ENCODE measurements around the gene ELP5.

The ELP5 gene

GRCh38 chr17:7204828-7205461 lies 47.1 kb upstream of the ELP5 start (continued):
- TF ChIP-seq ZNF639 (tag by site-specific recombination; IDR thresholded peaks at IDR 0.05) = peak; percentile 41; the same call in 1 of the 2 replicates
- no peak for TF ChIP-seq ZNF560 (tag by site-specific recombination; IDR thresholded peaks at IDR 0.05; ENCODE audit: borderline replicate concordance)
- TF ChIP-seq SP3 (tag by site-specific recombination; IDR thresholded peaks at IDR 0.05) = peak; percentile 89
- TF ChIP-seq PRDM4 (tag by site-specific recombination; IDR thresholded peaks at IDR 0.05) = no peak
- peak; percentile 84 for TF ChIP-seq ZNF629 (tag by site-specific recombination; IDR thresholded peaks at IDR 0.05)
- peak; percentile 88 for TF ChIP-seq KLF9 (tag by site-specific recombination; IDR thresholded peaks at IDR 0.05; ENCODE audit: low read depth)
- no peak for TF ChIP-seq ZNF133 (tag by site-specific recombination; IDR thresholded peaks at IDR 0.05)
- TF ChIP-seq ZNF791 (tag by site-specific recombination; IDR thresholded peaks at IDR 0.05) = no peak
- no peak for TF ChIP-seq ZNF692 (tag by site-specific recombination; IDR thresholded peaks at IDR 0.05)
- no peak for TF ChIP-seq OVOL3 (tag by site-specific recombination; IDR thresholded peaks at IDR 0.05)
- peak; percentile 87 for TF ChIP-seq ZBTB17 (tag by site-specific recombination; IDR thresholded peaks at IDR 0.05)
- TF ChIP-seq ZNF645 (tag by site-specific recombination; IDR thresholded peaks at IDR 0.05) = no peak
- no peak for TF ChIP-seq ZNF394 (tag by site-specific recombination; IDR thresholded peaks at IDR 0.05; ENCODE audit: borderline replicate concordance)
- no peak for TF ChIP-seq ZNF433 (tag by site-specific recombination; IDR thresholded peaks at IDR 0.05; ENCODE audit: low read depth)
- TF ChIP-seq ZBTB8A (tag by site-specific recombination; IDR thresholded peaks at IDR 0.05) = peak; percentile 49
- TF ChIP-seq ZNF391 (tag by site-specific recombination; IDR thresholded peaks at IDR 0.05; ENCODE audit: borderline replicate concordance, low read depth) = no peak
- TF ChIP-seq ZNF626 (tag by site-specific recombination; IDR thresholded peaks at IDR 0.05) = no peak
- TF ChIP-seq ZNF202 (tag by site-specific recombination; IDR thresholded peaks at IDR 0.05; ENCODE audit: borderline replicate concordance) = no peak
- no peak for TF ChIP-seq BCL6B (tag by site-specific recombination; IDR thresholded peaks at IDR 0.05)
- no peak for TF ChIP-seq BCL11B (tag by site-specific recombination; IDR thresholded peaks at IDR 0.05; ENCODE audit: low read depth)
- TF ChIP-seq ZNF248 (tag by site-specific recombination; IDR thresholded peaks at IDR 0.05) = no peak
- TF ChIP-seq ZNF341 (tag by site-specific recombination; IDR thresholded peaks at IDR 0.05; ENCODE audit: low read depth) = peak; percentile 28; the same call in 1 of the 2 replicates
- peak; percentile 59; the same call in 1 of the 2 replicates for TF ChIP-seq ZNF324 (tag by site-specific recombination; IDR thresholded peaks at IDR 0.05)
- no peak for TF ChIP-seq ZNF146 (tag by site-specific recombination; IDR thresholded peaks at IDR 0.05)
- TF ChIP-seq ZNF513 (tag by site-specific recombination; IDR thresholded peaks at IDR 0.05) = no peak
